ENCODE measurements around the gene COX5B.

- TF ChIP-seq CTCF (IDR thresholded peaks at IDR 0.05) (no peak), EZH2phosphoT487 (IDR thresholded peaks at IDR 0.05) (no peak), EZH2 (IDR thresholded peaks at IDR 0.05) (no peak)
These were observed 32.4 kb downstream of the COX5B start for GRCh38 chr2:97678298-97678697.

Measured in neural progenitor cell (in vitro differentiated cells).